GM21526 (cell line): ENCODE results near the gene MSH3.
"Not testable (repeated sequence)": the region's sequence is repeated elsewhere in the genome, so short reads cannot be mapped to it uniquely, and the experiment has no call there.

Source experiments
- ATAC-seq: cut with Tn5 transposase; IDR thresholded peaks from one replicate; pipeline ENCODE4 v1.9.1; 2021; ENCODE audit warnings: moderate library complexity; ENCODE audit not compliant: unreplicated experiment, low FRiP score

The MSH3 gene

GRCh38 chr5:80837679-80838078, 183.2 kb downstream of the MSH3 start:
- ATAC-seq, result peak; percentile 78

GRCh38 chr5:80841026-80841797, 186.8 kb downstream of the MSH3 start:
- ATAC-seq, result not testable (repeated sequence)

GRCh38 chr5:80846422-80846821, 192.0 kb downstream of the MSH3 start:
- not testable (repeated sequence) for ATAC-seq

GRCh38 chr5:80850168-80850567, 195.7 kb downstream of the MSH3 start:
- ATAC-seq, result not testable (repeated sequence)

GRCh38 chr5:80852331-80853245, 198.1 kb downstream of the MSH3 start:
- ATAC-seq, result no peak

- no peak for ATAC-seq
These were observed 199.0 kb downstream of the MSH3 start for GRCh38 chr5:80853413-80853812.

GRCh38 chr5:80854583-80854982, 200.1 kb downstream of the MSH3 start:
- no peak for ATAC-seq

GRCh38 chr5:80860924-80861613, 206.6 kb downstream of the MSH3 start:
- ATAC-seq, result no peak

- no peak for ATAC-seq
These were observed 209.3 kb downstream of the MSH3 start for GRCh38 chr5:80863708-80864107.

- no peak for ATAC-seq
These were observed 209.7 kb downstream of the MSH3 start for GRCh38 chr5:80864109-80864508.

GRCh38 chr5:80864706-80865435, 210.4 kb downstream of the MSH3 start:
- ATAC-seq, result peak; percentile 50

GRCh38 chr5:80865551-80865950, 211.1 kb downstream of the MSH3 start:
- no peak for ATAC-seq

- ATAC-seq, result no peak
These were observed 211.9 kb downstream of the MSH3 start for GRCh38 chr5:80866371-80866770.

GRCh38 chr5:80867233-80867632, 212.8 kb downstream of the MSH3 start:
- no peak for ATAC-seq

- ATAC-seq, result no peak
These were observed 216.0 kb downstream of the MSH3 start for GRCh38 chr5:80870442-80870841.

GRCh38 chr5:80871541-80871961, 217.1 kb downstream of the MSH3 start:
- no peak for ATAC-seq

GRCh38 chr5:80874162-80874561, 219.7 kb downstream of the MSH3 start:
- ATAC-seq, result no peak

- no peak for ATAC-seq
These were observed 223.1 kb downstream of the MSH3 start for GRCh38 chr5:80877592-80877991.

- ATAC-seq, result no peak
These were observed 227.3 kb downstream of the MSH3 start for GRCh38 chr5:80881726-80882125.

- ATAC-seq, result not testable (repeated sequence)
These were observed 228.9 kb downstream of the MSH3 start for GRCh38 chr5:80883390-80883789.
